B cell (primary cell): ENCODE results near the gene CSMD2. TPM values are rescaled to one million over a fixed set of nuclear protein-coding genes. Genes with fewer than 3 reads are reported as not detected.

ENCODE experiments used
- ATAC-seq: fragments of 200-7000 bp; cut with Tn5 transposase; one replicate; pipeline ENCODE4 v1.10.0; 2021; ENCODE audit warnings: low read depth, mild to moderate bottlenecking, moderate number of reproducible peaks, moderate library complexity
- CTCF ChIA-PET: fragments of 350-600 bp; sonication (Branson Sonifier 250); formaldehyde crosslinking; loops from one replicate; lab custom pipeline; 2021; ENCODE audit warnings: antibody characterized with exemption, inconsistent platforms; lab: Charles Lee
- POLR2A ChIA-PET: fragments of 350-600 bp; sonication (Branson Sonifier 250); formaldehyde crosslinking; loops from one replicate; lab custom pipeline; 2021; ENCODE audit warnings: antibody characterized with exemption; lab: Charles Lee
- DNase-seq: peaks from one replicate; pipeline ENCODE4 v3.0.0; 2013
- H2AFZ ChIP-seq: 2 replicates; pipeline ENCODE4 v1.6.1; 2012; ENCODE audit warnings: mild to moderate bottlenecking, low read depth, low read length; ENCODE audit not compliant: insufficient read depth, poor library complexity, severe bottlenecking
- H3K27ac ChIP-seq, 2 donors: 1 replicate in 1 of 2; 2 replicates in 1 of 2; pipeline ENCODE4 v1.5.1; 2012 to 2013; ENCODE audit warnings: low read length in 2 of 2, mild to moderate bottlenecking in 2 of 2, moderate library complexity in 1 of 2
- H3K27me3 ChIP-seq, 4 experiments: fragments of 200-600 bp in 1 of 4; sonication (generic) in 1 of 4; replicated peaks in 1 of 4; 1 replicate in 2 of 4; 2 replicates in 2 of 4; pipeline versions ENCODE4 v1.6.1 to v1.7.0; 2013 to 2016; ENCODE audit warnings: low read length in 3 of 4, mild to moderate bottlenecking in 2 of 4, mixed read lengths in 1 of 4, moderate library complexity in 1 of 4; ENCODE audit not compliant: insufficient read depth in 4 of 4, control insufficient read depth in 3 of 4; ENCODE audit errors: control extremely low read depth in 1 of 4
- H3K36me3 ChIP-seq, 2 experiments: replicated peaks in 1 of 2; 1 replicate in 1 of 2; 2 replicates in 1 of 2; pipeline versions ENCODE4 v1.6.1 to v1.7.1; 2013; ENCODE audit warnings: low read length in 1 of 2; ENCODE audit not compliant: insufficient read depth in 2 of 2, control insufficient read depth in 1 of 2; ENCODE audit errors: control extremely low read depth in 1 of 2, extremely low read depth in 1 of 2
- H3K4me1 ChIP-seq, 2 donors: fragments of 200-600 bp in 1 of 2; sonication (generic) in 1 of 2; 1 replicate in 1 of 2; 2 replicates in 1 of 2; pipeline versions ENCODE4 v1.5.1 to v1.6.1; 2013 to 2017; ENCODE audit warnings: low read length in 2 of 2; ENCODE audit not compliant: control insufficient read depth in 2 of 2, insufficient read depth in 2 of 2
- H3K4me2 ChIP-seq: replicated peaks from 2 replicates; pipeline ENCODE3; 2012; ENCODE audit warnings: mild to moderate bottlenecking, low read depth, low read length; ENCODE audit not compliant: poor library complexity, severe bottlenecking
- H3K4me3 ChIP-seq, 5 experiments: fragments of 200-600 bp in 1 of 5; sonication (generic) in 1 of 5; 1 replicate in 3 of 5; 2 replicates in 2 of 5; pipeline versions ENCODE4 v1.5.1 to v1.7.0; 2011 to 2016; ENCODE audit warnings: low read length in 4 of 5, mild to moderate bottlenecking in 4 of 5, low read depth in 2 of 5, control low read depth in 1 of 5, moderate library complexity in 1 of 5; ENCODE audit not compliant: insufficient read depth in 1 of 5; ENCODE audit errors: control extremely low read depth in 1 of 5, extremely low read depth in 1 of 5
- H3K79me2 ChIP-seq: fragments of 200-600 bp; sonication (generic); one replicate; pipeline ENCODE4 v1.6.0; 2016; ENCODE audit warnings: low read length; ENCODE audit not compliant: control insufficient read depth, insufficient read depth
- H3K9ac ChIP-seq: fragments of 200-600 bp; sonication (generic); 2 replicates; pipeline ENCODE4 v1.6.1; 2017; ENCODE audit warnings: mild to moderate bottlenecking, low read length, moderate library complexity
- H3K9me3 ChIP-seq, 3 donors: one replicate each; pipeline versions ENCODE4 v1.6.1 to v1.7.1; 2013; ENCODE audit warnings: low read length in 2 of 3; ENCODE audit not compliant: control insufficient read depth in 2 of 3, insufficient read depth in 1 of 3; ENCODE audit errors: control extremely low read depth in 1 of 3
- H4K20me1 ChIP-seq: 2 replicates; pipeline ENCODE4 v1.6.0; 2012; ENCODE audit warnings: mild to moderate bottlenecking, low read length; ENCODE audit not compliant: insufficient read depth, control insufficient read depth, poor library complexity, severe bottlenecking
- H3K27ac Mint-ChIP-seq: one replicate; pipeline ENCODE4 v1.8.0; 2021; ENCODE audit warnings: mixed read lengths
- H3K27me3 Mint-ChIP-seq: one replicate; pipeline ENCODE4 v1.8.0; 2021; ENCODE audit warnings: mixed read lengths
- H3K4me1 Mint-ChIP-seq: one replicate; pipeline ENCODE4 v1.8.0; 2021; ENCODE audit warnings: mixed read lengths
- H3K4me3 Mint-ChIP-seq: one replicate; pipeline ENCODE4 v1.8.0; 2021; ENCODE audit warnings: mixed read lengths
- H3K9me3 Mint-ChIP-seq: one replicate; pipeline ENCODE4 v1.8.0; 2022; ENCODE audit warnings: mixed read lengths; ENCODE audit not compliant: insufficient read depth
- EZH2 ChIP-seq: IDR thresholded peaks from 2 replicates; pipeline ENCODE4 v1.6.1; 2012; ENCODE audit warnings: borderline replicate concordance, low read depth, mild to moderate bottlenecking, moderate library complexity, low read length; ENCODE audit not compliant: insufficient read depth, poor library complexity, severe bottlenecking
- WGBS: methylation state at CpG from one replicate; pipeline ENCODE4 v1.1.5; 2013; ENCODE audit warnings: missing lambda C conversion rate; ENCODE audit not compliant: insufficient coverage; 5-methylcytosine and 5-hydroxymethylcytosine counted together
- intact Hi-C: fragments of 100-400 bp; cut with micrococcal nuclease; formaldehyde crosslinking; loops from one replicate; pipeline ENCODE4 v1.10.0; 2022
- polyA plus RNA-seq: library from polyadenylated mRNA; depleted of rRNA; stranded (reverse); fragments of >200 nt; gene quantifications from 2 replicates; pipeline ENCODE4 v1.2.3, GENCODE V29; 2012
- total RNA-seq, 2 donors: library from RNA; stranded (reverse); fragments of 120-200 nt in 1 of 2; gene quantifications; 1 replicate in 1 of 2; 2 replicates in 1 of 2; pipeline versions ENCODE4 v1.2.3 to v1.2.4, GENCODE V29; 2013 to 2022
- TF ChIP-seq, protein P1 (sequence below): fragments of 200-600 bp; IDR thresholded peaks from one replicate; pipeline ENCODE4 v1.8.0; 2022; ENCODE audit warnings: antibody characterized with exemption, mild to moderate bottlenecking

The CSMD2 gene
- total and polyA plus RNA-seq, 2 donors (not counting 1 experiment from before 2014, with no cell fraction given): not detected

DNA sequence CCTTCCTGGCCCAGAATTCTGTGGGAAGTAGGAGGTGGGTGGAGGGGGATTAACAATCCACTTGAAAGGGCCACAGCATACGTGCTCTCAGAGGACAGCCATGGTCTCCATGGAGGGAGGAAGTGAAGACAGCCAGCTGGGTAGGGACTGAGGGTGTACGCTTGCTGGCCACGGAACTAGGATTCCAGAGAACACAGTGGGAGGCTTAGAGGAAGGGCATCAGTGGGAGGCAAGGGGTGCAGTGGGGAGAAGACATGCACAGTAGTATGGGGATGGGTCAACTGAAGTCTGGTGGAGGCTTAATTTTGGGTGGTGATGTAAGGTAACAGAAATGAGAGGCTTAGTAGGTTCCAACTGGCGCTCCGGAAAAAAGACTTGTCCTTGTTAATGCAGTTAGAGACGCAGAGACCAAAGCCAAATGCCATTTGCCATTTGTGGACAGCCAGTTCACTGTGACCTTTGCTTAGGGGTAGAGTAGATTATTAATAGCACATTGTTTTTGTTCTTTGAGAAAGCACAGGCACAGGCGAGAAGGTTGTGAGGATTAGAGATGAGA is 589.6 kb downstream of the CSMD2 start:
- Histone ChIP-seq H3K27ac (no peak overlapping the region), H2AFZ (no peak overlapping the region), H3K4me2 (no peak overlapping the region), H3K4me3 (no peak overlapping the region), H3K9ac (no peak overlapping the region), H4K20me1 (no peaks in the 10 kb centered on the region), H3K4me1 (no peaks in the 10 kb centered on the region), H3K36me3 (no peaks in the 10 kb centered on the region), H3K79me2 (no peaks in the 10 kb centered on the region), H3K9me3 (no peaks in the 10 kb centered on the region), H3K27me3 (peaks cover 0 to 9% (median 0%) of the 10 kb centered on the region in 4 experiments)
- 90% methylated on average over 6 of the region's 7 CpGs for WGBS
- ChIA-PET POLR2A (no interaction called here), CTCF (no interaction called here)
- H3K9me3 Mint-ChIP-seq: peaks cover 2% of the 10 kb centered on the region
- ATAC-seq (no peak), DNase-seq (no peak)
- no peak overlapping the region for H3K27ac Mint-ChIP-seq
- H3K4me1 Mint-ChIP-seq: no peaks in the 10 kb centered on the region
- H3K4me3 Mint-ChIP-seq: no peak overlapping the region
- H3K27me3 Mint-ChIP-seq: peaks cover 33% of the 10 kb centered on the region
- TF ChIP-seq EZH2: no peak
- TF ChIP-seq, protein P1, sequence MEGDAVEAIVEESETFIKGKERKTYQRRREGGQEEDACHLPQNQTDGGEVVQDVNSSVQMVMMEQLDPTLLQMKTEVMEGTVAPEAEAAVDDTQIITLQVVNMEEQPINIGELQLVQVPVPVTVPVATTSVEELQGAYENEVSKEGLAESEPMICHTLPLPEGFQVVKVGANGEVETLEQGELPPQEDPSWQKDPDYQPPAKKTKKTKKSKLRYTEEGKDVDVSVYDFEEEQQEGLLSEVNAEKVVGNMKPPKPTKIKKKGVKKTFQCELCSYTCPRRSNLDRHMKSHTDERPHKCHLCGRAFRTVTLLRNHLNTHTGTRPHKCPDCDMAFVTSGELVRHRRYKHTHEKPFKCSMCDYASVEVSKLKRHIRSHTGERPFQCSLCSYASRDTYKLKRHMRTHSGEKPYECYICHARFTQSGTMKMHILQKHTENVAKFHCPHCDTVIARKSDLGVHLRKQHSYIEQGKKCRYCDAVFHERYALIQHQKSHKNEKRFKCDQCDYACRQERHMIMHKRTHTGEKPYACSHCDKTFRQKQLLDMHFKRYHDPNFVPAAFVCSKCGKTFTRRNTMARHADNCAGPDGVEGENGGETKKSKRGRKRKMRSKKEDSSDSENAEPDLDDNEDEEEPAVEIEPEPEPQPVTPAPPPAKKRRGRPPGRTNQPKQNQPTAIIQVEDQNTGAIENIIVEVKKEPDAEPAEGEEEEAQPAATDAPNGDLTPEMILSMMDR: no peak
- intact Hi-C loops: no loop called here

DNA sequence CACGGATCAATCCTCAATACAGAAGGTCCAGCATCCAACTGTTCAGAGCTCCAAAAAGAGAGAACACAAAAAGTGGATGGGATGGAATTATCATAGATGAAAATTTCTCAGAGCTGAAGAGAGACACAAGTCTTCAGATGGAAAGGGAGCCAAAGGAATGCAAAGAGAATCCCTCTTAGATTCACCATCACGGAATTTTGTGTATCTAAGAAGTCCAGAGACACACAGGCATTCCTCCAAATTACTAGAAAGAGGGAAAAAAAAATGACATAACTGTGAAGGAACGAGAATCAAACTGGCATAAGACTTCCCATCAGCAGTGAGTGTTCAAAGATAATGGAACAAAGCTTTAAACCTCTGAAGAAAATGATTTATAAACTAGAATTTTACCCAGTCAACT is 591.4 kb downstream of the CSMD2 start:
- peaks cover 0 to 9% (median 0%) of the 10 kb centered on the region in 4 experiments for H3K27me3 ChIP-seq
- CTCF ChIA-PET: no interaction called here
- WGBS: no CpG with 5 or more reads among the region's 3 CpGs

More for the DNA sequence above, 591.4 kb downstream of the CSMD2 start:
- no peaks in the 10 kb centered on the region for H3K36me3 ChIP-seq
- H3K9ac ChIP-seq: no peak overlapping the region
- H3K27me3 Mint-ChIP-seq: peaks cover 36% of the 10 kb centered on the region
- DNase-seq (no peak), ATAC-seq (no peak)
- no peaks in the 10 kb centered on the region for H3K4me1 ChIP-seq
- H3K4me1 Mint-ChIP-seq: no peaks in the 10 kb centered on the region
- H4K20me1 ChIP-seq: no peaks in the 10 kb centered on the region
- intact Hi-C loops: no loop called here
- no peak overlapping the region for H2AFZ ChIP-seq
- H3K27ac ChIP-seq: no peak overlapping the region
- H3K27ac Mint-ChIP-seq: no peak overlapping the region
- no peak overlapping the region for H3K4me3 ChIP-seq
- no peak overlapping the region for H3K4me3 Mint-ChIP-seq
- no peaks in the 10 kb centered on the region for H3K9me3 ChIP-seq
- no peak overlapping the region for H3K4me2 ChIP-seq
- no peak for TF ChIP-seq EZH2
- TF ChIP-seq, protein P1: no peak
- POLR2A ChIA-PET: no interaction called here
- H3K9me3 Mint-ChIP-seq: peaks cover 2% of the 10 kb centered on the region
- no peaks in the 10 kb centered on the region for H3K79me2 ChIP-seq
